GM21515 (cell line): ENCODE results near the gene NSL1.

Source experiments
- ATAC-seq: cut with Tn5 transposase; IDR thresholded peaks from one replicate; pipeline ENCODE4 v1.9.1; 2021; ENCODE audit not compliant: unreplicated experiment

NSL1 gene

GRCh38 chr1:212791676-212792395 is at the start of gene NSL1, which contains the start of gene TATDN3:
Gene NSL1, minus strand, starts transcription at chr1:212791777. Its CDS starts 14 bp downstream, at chr1:212791763.
Gene TATDN3, plus strand, starts transcription at chr1:212791894. Its CDS starts 28 bp downstream, at chr1:212791922.
- peak; percentile 64 for ATAC-seq

- no peak for ATAC-seq
These were observed 46.6 kb upstream of the NSL1 start for GRCh38 chr1:212838145-212838544.

GRCh38 chr1:212833211-212834207 is 41.9 kb upstream of the NSL1 start:
- ATAC-seq: peak; percentile 66

GRCh38 chr1:212828395-212828794 is 36.8 kb upstream of the NSL1 start:
- ATAC-seq: no peak

GRCh38 chr1:212827831-212828278 is 36.3 kb upstream of the NSL1 start:
- no peak for ATAC-seq

- ATAC-seq: no peak
These were observed 35.7 kb upstream of the NSL1 start for GRCh38 chr1:212827171-212827776.

GRCh38 chr1:212825798-212826452 is 34.3 kb upstream of the NSL1 start:
- ATAC-seq: no peak

GRCh38 chr1:212824201-212824600 is 32.6 kb upstream of the NSL1 start:
- ATAC-seq: no peak

GRCh38 chr1:212822956-212823355 is 31.4 kb upstream of the NSL1 start:
- no peak for ATAC-seq

- ATAC-seq: no peak
These were observed 29.4 kb upstream of the NSL1 start for GRCh38 chr1:212820969-212821368.

GRCh38 chr1:212819726-212820125 is 28.1 kb upstream of the NSL1 start:
- ATAC-seq: no peak

- ATAC-seq: no peak
These were observed 25.1 kb upstream of the NSL1 start for GRCh38 chr1:212816567-212817278.

GRCh38 chr1:212814537-212815334 is 23.2 kb upstream of the NSL1 start:
- ATAC-seq: no peak

GRCh38 chr1:212805767-212806166 is 14.2 kb upstream of the NSL1 start:
- ATAC-seq: no peak

- ATAC-seq: no peak
These were observed 6.1 kb upstream of the NSL1 start for GRCh38 chr1:212797681-212798080.

- ATAC-seq: peak; percentile 76
These were observed 3.0 kb upstream of the NSL1 start for GRCh38 chr1:212794561-212795014.

GRCh38 chr1:212792396-212792908 is 875 bp upstream of the NSL1 start:
- no peak for ATAC-seq

GRCh38 chr1:212791261-212791675 is 309 bp downstream of the NSL1 start:
- ATAC-seq: peak; percentile 26

GRCh38 chr1:212785871-212786270 is 5.7 kb downstream of the NSL1 start:
- ATAC-seq: no peak
